Gastroesophageal sphincter (tissue), 4 donors: ENCODE results near the gene APOO. TPM values are rescaled to one million over a fixed set of nuclear protein-coding genes. Genes with fewer than 3 reads are reported as not detected.

Experiments
- ATAC-seq: fragments of 150-250 bp; one replicate; pipeline ENCODE4 v1.9.1; 2016; ENCODE audit warnings: mild to moderate bottlenecking, moderate library complexity
- H3K27ac ChIP-seq, 4 donors: fragments of 200-600 bp; sonication (generic) in 3 of 4; 1 replicate in 3 of 4; 2 replicates in 1 of 4; pipeline ENCODE4 v1.5.1; 2016 to 2019
- H3K27me3 ChIP-seq: fragments of 200-600 bp; sonication (generic); one replicate; pipeline ENCODE4 v1.5.1; 2019
- H3K36me3 ChIP-seq, 2 donors: fragments of 200-600 bp; sonication (generic); one replicate each; pipeline ENCODE4 v1.5.1; 2019; ENCODE audit warnings: control low read depth in 1 of 2
- H3K4me1 ChIP-seq, 3 donors: fragments of 200-600 bp; sonication (generic); 1 replicate in 2 of 3; 2 replicates in 1 of 3; pipeline ENCODE4 v1.5.1; 2016 to 2019; ENCODE audit warnings: control low read depth in 2 of 3
- H3K4me3 ChIP-seq, 2 donors: fragments of 200-600 bp; sonication (generic); one replicate each; pipeline ENCODE4 v1.5.1; 2019; ENCODE audit warnings: mild to moderate bottlenecking in 1 of 2, moderate library complexity in 1 of 2
- H3K9me3 ChIP-seq, 3 donors: fragments of 200-600 bp; sonication (generic); one replicate each; pipeline ENCODE4 v1.5.1; 2017 to 2019; ENCODE audit warnings: control low read depth in 2 of 3
- CTCF ChIP-seq, 4 experiments: fragments of 200-600 bp in 2 of 4; fragments of 450-650 bp in 2 of 4; sonication (generic) in 1 of 4; IDR thresholded peaks; one replicate each; pipeline ENCODE4 v1.5.1; 2017 to 2019; ENCODE audit warnings: antibody characterized with exemption in 4 of 4, mild to moderate bottlenecking in 2 of 4, moderate library complexity in 2 of 4
- EP300 ChIP-seq: sonication (generic); formaldehyde crosslinking; IDR thresholded peaks from one replicate; pipeline ENCODE4 v1.6.1; 2017; ENCODE audit warnings: antibody characterized with exemption, mild to moderate bottlenecking
- POLR2A ChIP-seq, 2 donors: fragments of 450-650 bp; IDR thresholded peaks; one replicate each; pipeline ENCODE4 v1.6.1; 2017; ENCODE audit warnings: antibody characterized with exemption in 2 of 2, mild to moderate bottlenecking in 2 of 2, moderate library complexity in 1 of 2
- POLR2AphosphoS5 ChIP-seq: sonication (generic); formaldehyde crosslinking; IDR thresholded peaks from one replicate; pipeline ENCODE4 v1.6.1; 2017; ENCODE audit warnings: antibody characterized with exemption
- WGBS, 2 donors: methylation state at CpG; one replicate each; pipeline ENCODE4 v1.1.5; 2018; ENCODE audit warnings: low coverage in 1 of 2; 5-methylcytosine and 5-hydroxymethylcytosine counted together
- total RNA-seq, 4 donors: library from RNA; depleted of rRNA; stranded (reverse); fragments of >200 nt; gene quantifications; one replicate each; pipeline ENCODE4 v1.1.0, GENCODE V29; 2016

The APOO gene
- total RNA-seq, 4 donors from 2014 or later, result 4.5 to 19.8 (median 8.7) TPM

GRCh38 chrX:23845351-23845817 lies 62.4 kb downstream of the APOO start:
- Histone ChIP-seq H3K4me3 (no peak overlapping the region), H3K27me3 (no peaks in the 10 kb centered on the region), H3K9me3 (no peaks in the 10 kb centered on the region), H3K4me1 (no peaks in the 10 kb centered on the region), H3K27ac (peak overlapping the region in 1 of 4 donors; percentile 21), H3K36me3 (no peaks in the 10 kb centered on the region)
- no peak for TF ChIP-seq CTCF (IDR thresholded peaks at IDR 0.05)
- ATAC-seq, result no peak
- 29 to 53% methylated on average over 3 of the region's 3 CpGs for WGBS, 2 donors

- no peak for ATAC-seq
- 54 to 59% methylated on average over 5 of the region's 7 CpGs for WGBS, 2 donors
Measured at GRCh38 chrX:23844502-23845138, 63.1 kb downstream of the APOO start.

GRCh38 chrX:23841847-23842522 lies 65.8 kb downstream of the APOO start:
- Histone ChIP-seq H3K27me3 (no peaks in the 10 kb centered on the region), H3K27ac (no peak overlapping the region), H3K9me3 (no peaks in the 10 kb centered on the region), H3K4me1 (no peaks in the 10 kb centered on the region), H3K4me3 (no peak overlapping the region), H3K36me3 (no peaks in the 10 kb centered on the region)
- 75 to 78% methylated on average over 1 to 2 of the region's 4 CpGs for WGBS, 2 donors
- no peak for ATAC-seq
- no peak for TF ChIP-seq POLR2A (IDR thresholded peaks at IDR 0.05)
- no peak for TF ChIP-seq EP300
- TF ChIP-seq POLR2AphosphoS5, result no peak
- no peak for TF ChIP-seq CTCF (IDR thresholded peaks at IDR 0.05)

More at GRCh38 chrX:23844502-23845138, 63.1 kb downstream of the APOO start:
- no peak overlapping the region for H3K4me3 ChIP-seq
- H3K9me3 ChIP-seq, result no peaks in the 10 kb centered on the region
- H3K27ac ChIP-seq, result peak overlapping the region in 2 of 4 donors; percentile 2 to 35
- H3K27me3 ChIP-seq, result no peaks in the 10 kb centered on the region
- TF ChIP-seq EP300, result no peak
- TF ChIP-seq POLR2AphosphoS5, result no peak
- TF ChIP-seq CTCF (IDR thresholded peaks at IDR 0.05), result no peak
- TF ChIP-seq POLR2A (IDR thresholded peaks at IDR 0.05), result no peak
- H3K4me1 ChIP-seq, result no peaks in the 10 kb centered on the region
- H3K36me3 ChIP-seq, result no peaks in the 10 kb centered on the region

GRCh38 chrX:23840674-23841073 lies 67.1 kb downstream of the APOO start:
- Histone ChIP-seq H3K36me3 (no peaks in the 10 kb centered on the region), H3K4me3 (no peak overlapping the region), H3K4me1 (no peaks in the 10 kb centered on the region), H3K27me3 (no peaks in the 10 kb centered on the region), H3K9me3 (no peaks in the 10 kb centered on the region), H3K27ac (no peak overlapping the region)
- ATAC-seq, result no peak
- 67 to 86% methylated on average over 3 of the region's 3 CpGs for WGBS, 2 donors
- TF ChIP-seq CTCF (IDR thresholded peaks at IDR 0.05), result no peak
- TF ChIP-seq EP300, result no peak
- no peak for TF ChIP-seq POLR2AphosphoS5
- TF ChIP-seq POLR2A (IDR thresholded peaks at IDR 0.05), result no peak

GRCh38 chrX:23838953-23839352 lies 68.8 kb downstream of the APOO start:
- Histone ChIP-seq H3K27ac (no peak overlapping the region), H3K36me3 (no peaks in the 10 kb centered on the region), H3K4me1 (no peaks in the 10 kb centered on the region), H3K4me3 (no peak overlapping the region), H3K9me3 (no peaks in the 10 kb centered on the region), H3K27me3 (no peaks in the 10 kb centered on the region)
- TF ChIP-seq EP300 (no peak), CTCF (IDR thresholded peaks at IDR 0.05) (no peak), POLR2A (IDR thresholded peaks at IDR 0.05) (no peak), POLR2AphosphoS5 (no peak)
- no peak for ATAC-seq
- WGBS, 2 donors, result 80 to 86% methylated on average over 1 of the region's 1 CpG
